ENCODE results near the gene GEMIN5.

The GEMIN5 gene

DNA sequence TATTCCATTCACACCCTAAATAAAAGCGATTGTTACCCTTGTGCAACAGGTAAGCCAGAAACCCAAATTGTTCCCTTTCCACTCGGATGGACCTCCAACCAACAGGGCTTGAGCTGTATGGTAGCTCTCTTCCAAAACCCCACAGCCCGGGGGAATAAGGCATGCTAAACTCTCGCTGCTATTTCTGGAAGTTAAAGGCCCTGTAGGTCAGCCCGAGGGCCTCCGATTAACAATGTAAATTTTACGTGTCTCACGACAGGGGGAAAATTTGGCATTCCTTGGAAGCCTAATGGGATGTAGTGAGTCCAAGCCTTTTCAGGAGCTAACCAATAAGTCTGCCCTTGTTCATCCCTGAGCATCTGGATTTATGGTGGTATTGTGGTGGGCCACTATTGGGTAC, 53.6 kb downstream of the GEMIN5 start:
- no peak for DNase-seq

DNA sequence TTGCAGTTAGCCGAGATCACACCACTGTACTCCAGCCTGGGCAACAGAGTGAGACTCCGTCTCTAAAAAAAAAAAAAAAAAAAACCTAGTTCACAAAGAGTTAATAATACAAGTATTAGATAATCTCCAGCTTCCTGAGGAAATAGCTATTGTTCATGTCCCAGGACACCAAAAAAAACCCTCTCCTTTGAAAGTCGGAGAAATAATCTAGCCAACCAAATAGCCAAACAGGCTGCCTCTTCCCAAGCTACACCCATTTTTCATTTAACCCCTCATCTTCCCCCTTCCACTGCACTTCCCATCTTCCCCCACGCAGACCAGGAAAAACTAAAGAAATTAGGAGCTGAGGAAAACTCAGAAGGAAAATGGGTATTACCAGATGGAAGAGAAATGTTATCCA, 56.0 kb downstream of the GEMIN5 start:
- no peak for DNase-seq

DNA sequence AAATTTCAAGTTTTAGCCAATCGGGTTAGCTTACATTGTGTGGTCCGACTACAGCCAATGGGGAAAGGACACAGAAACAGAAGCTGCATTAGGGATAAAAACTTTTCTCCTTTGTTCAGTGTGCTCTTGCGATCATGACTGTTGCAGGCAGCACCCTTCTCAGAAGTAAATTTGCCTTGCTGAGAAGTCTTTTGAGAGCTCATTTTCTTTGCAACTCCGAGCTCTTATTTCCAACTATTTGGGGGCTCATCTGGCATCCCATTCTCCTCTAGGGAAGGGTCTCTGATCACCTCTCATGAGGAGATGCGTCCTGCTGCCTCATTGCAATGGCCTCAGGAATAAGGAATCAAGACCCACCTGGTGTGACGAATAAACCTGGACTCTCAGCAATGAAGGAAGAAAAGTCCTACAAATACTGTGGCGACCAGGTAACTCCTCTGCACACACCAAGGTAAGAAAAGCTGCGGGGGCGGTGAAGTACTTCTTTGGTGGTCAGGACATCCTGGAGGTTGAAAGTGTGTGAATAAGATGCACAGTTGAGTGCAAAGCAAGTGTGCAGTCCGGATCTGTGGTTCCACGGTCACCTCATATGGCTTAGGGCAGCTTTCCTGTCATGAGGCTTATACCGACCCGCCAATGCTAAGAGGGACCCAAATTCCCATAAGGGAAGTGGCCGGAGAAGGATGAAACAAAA, 59.2 kb downstream of the GEMIN5 start:
- no peak for DNase-seq

DNA sequence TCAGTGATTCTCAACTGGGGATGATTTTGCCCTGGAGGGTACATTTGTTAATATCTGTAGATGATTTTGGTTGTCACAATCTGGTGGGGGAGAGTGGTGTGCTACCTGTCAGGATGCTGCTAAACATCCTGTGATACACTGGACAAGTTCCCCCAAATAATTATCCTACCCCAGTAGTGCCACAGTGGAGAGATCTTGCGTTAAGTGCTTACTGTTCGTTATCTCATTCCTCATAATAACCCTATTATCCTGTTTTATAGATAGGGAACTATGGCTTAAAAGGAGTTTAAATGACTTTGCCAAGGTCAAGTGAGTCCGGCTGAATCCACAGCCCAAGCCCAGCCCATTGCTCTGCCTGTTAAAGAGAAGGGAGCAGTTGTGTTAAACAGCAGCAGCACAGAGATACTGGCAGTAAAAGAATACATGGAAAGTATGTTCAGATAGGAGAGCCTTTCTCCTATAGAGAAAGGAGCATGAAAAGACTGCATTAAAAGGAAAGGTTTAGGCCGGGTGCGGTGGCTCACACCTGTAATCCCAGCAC, 64.2 kb downstream of the GEMIN5 start:
- no peak for DNase-seq

DNA sequence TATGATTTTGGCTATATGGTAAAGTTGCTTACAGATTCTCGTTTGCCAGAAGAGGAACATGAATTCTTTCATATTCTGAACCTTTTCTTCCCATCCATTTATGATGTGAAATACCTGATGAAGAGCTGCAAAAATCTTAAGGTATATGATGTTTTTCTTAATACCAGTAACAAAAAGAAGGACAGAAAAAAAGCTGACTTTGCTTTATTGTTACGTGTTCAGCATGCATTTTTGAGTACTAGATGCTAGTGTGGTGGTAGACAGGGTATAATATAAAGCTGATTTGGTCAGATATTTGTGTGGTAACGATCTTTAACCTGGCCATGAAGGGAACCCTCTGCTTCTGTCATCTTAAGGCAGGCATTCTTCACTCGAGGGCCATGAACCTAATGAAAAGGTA, 66.3 kb downstream of the GEMIN5 start:
- no peak for DNase-seq

DNA sequence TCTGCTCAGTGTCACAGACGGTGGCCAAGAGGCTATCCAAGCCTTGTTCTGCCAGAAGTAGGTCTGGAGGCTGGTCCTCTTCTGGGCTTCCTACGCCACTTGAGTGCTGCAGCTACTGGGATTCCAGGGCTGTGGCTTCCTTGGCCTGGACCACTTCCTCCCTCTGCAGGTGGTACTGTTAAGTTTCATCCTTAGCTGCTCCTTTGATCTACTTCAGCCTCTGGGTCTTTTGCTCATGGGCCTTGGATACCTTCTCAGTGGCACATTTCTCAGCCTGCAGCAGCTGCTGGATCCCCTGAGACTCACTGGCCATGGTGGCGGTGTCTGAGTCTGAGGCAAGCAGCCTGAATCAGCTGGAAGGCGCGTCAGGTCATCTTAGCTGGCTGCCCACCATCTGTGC, 69.3 kb downstream of the GEMIN5 start:
- DNase-seq: no peak

DNA sequence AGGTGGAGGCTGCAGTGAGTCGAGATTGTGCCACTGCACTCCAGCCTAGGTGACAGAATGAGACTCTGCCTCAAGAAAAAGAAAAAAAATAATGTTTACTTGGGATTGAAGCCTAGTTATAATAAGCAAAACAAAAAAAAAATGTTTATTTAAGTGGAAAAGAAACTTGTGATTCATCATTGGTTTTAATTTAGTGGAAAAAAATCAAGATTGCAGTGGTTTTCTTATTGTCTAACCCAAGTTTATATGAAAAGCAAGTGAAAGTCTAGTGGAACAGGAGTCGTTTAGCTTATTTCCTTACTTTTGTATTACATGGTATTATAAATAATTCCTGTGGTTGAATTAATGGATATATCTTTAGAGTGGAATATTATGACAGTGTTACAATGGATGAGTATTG, 71.2 kb downstream of the GEMIN5 start:
- no peak for DNase-seq

DNA sequence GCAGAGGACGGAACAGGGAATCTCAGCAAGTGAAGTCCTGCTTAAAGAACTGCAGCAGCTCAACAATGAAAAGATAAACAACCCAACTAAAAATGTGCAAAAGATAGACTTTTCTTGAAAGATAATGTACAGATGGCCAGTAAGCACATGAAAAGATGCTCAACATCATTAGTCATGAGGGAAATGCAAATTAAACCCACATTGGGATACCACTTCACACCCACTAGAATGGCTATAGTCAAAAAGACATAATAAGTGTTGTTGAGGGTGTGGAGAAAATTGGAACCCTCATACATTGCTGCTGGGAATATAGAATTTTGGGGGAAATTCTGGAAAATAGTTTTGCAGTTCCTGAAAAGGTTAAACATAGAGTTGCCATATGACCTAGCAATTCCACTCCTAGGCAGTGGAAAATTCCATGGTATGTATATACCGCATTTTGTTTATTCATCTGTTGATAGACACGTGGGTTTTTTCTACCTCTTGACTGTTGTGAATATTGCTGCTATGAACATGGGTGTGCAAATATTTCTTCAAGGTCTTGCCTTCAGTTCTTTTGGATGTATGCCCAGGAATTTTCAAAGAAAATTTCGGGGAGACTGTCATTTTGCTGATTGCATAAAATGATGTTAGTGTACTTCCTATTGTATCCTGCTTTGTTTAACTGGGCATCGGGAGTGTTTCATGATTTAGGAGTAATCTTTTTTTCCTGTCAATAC, 72.4 kb downstream of the GEMIN5 start:
- no peak for DNase-seq

DNA sequence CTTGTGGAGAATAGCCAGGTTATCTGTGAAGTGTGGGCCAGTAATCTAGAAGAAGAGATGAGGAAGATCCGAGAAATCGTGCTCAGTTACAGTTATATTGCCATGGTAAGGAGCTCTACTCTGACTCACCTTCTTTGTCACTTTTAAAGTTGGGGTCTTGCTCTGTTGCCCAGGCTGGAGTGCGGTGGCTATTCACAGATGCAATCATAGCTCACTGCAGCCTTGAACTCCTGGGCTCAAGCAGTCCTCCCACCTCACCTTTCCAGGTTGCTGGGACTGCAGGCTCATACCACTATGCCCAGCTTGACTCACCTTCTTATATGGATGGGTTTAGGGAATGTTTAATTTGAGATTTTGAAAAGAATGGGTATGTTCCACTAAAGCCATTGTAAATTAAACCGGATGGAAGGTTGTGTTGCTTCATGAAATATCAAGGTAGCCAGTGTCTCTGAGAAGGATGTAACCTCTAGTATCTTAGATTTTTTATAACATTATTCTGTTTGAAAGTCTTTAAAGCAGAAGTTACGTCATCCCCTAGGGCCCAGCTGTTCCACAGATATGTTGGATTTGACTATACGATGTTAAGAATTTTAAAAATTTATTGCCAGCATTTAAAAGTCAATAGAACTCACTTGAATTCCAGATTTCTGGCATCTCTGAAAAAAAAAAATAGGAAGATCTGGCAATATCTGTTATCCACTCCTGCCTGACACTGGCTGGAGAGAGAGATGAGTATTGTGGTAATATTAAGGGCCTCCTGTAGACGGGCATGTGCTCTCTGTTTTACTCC, 74.5 kb downstream of the GEMIN5 start:
- no peak for DNase-seq

DNA sequence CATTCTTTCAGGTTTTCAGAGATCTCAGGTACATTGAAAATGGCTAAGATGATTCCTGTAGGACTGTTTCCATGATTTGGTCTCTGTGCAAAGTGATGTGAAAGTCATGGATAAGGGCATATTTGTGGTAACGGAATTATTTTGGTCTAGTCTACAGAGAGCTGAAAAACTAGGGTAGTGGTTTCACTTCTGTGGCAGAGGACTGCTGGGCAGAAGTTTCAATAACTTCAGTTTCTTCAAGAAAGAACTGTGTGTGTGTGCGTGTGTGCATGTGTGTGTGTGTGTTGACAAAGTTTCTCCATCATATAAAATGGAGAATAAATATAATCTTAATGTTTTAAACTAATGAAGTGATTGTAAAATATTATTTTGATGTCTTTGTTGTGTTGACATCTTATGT, 75.2 kb downstream of the GEMIN5 start:
- no peak for DNase-seq

DNA sequence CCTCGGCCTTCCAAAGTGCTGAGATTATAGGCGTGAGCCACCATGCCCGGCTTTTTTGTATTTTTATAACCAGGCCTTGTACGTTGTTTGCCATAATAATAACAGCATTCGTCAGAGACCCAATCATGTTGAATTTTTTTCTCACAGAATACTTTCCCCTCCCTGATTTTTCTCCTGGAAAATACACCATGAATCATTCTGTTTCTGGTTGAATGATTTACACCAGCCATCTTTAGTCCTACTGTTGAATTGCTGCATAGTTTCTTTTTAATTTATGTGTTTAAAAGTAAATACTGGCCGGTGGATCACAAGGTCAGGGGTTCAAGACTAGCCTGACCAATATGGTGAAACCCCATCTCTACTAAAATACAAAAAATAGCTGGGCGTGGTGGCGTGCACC, 76.1 kb downstream of the GEMIN5 start:
- DNase-seq: no peak

DNA sequence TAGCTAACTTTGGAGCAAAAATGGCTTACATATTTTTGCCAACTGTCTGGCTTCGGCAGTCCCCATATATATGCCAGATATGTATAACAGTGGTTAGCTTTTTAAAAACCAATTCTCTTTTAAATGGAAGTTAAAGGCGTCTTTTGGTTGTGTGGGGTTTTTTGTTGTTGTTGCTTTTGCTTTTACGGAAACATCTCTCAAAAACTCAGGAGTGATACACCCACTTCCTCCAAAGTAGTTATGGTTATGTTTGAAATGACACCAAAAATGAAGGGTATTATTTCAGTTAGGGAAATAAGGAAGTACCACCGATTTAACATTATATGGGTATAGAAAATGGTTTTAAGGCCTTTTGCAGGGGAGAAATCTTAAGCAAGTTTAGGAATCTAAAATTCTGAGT, 77.2 kb downstream of the GEMIN5 start:
- DNase-seq: no peak

DNA sequence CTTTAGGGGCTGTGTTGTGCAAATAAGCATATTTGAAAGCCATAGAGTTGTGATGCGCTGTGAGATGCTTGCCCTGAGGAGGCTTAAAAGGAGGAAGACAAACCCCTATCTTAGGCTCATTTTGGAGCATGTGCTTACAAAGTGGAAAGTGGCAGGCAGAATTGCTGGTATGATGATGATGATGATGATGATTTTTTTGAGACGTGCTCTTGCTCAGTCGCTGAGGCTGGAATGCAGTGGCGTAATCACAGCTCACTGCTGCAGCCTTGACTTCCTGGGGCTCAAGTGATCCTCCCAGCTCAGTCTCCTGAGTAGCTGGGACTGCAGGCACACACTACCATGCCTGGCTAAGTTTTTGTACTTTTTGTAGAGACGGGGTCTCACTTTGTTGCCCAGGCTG, 77.9 kb downstream of the GEMIN5 start:
- DNase-seq: peak; percentile 67

DNA sequence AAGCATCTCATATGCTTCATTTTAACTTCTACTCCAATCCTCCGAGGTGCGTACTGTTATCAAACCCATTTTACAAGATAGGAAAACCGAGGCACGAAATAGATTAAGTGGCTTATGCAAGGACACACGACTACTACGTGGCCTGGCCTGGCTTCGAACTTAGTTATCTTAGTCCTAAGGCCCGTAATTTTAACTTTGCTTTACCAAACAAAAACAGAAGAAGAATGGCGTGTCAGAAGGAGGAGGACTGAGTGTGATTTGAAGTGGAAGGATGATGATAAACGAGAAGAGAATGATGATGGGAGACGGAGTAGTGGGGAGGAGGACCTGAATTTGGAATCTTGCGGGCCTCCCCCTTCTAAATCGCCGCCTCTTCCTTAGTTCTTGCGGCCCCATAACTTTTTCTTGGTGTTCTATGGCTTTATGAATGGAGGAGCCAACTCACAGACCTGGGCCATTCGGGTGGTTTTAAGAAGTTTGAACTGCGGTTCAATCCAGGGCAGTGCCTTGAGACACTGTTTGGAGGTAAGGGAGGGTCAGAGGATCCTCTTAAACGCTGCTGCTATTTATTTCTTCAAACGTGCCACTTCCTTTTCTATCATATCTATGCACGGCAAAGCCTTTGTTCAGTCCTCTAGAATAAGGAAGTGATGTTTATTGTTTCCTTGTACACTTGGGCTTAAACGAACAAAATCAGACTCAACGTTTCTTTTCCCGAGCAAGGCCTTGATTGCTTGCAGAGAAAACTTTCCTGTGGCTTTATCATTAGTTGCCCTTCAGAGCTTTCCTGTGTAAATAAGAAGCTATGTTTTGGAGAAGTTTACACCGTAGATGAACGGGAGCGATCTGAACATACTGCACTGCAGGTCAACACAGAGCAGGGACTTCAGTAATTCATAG, 78.8 kb downstream of the GEMIN5 start:
- DNase-seq: no peak

DNA sequence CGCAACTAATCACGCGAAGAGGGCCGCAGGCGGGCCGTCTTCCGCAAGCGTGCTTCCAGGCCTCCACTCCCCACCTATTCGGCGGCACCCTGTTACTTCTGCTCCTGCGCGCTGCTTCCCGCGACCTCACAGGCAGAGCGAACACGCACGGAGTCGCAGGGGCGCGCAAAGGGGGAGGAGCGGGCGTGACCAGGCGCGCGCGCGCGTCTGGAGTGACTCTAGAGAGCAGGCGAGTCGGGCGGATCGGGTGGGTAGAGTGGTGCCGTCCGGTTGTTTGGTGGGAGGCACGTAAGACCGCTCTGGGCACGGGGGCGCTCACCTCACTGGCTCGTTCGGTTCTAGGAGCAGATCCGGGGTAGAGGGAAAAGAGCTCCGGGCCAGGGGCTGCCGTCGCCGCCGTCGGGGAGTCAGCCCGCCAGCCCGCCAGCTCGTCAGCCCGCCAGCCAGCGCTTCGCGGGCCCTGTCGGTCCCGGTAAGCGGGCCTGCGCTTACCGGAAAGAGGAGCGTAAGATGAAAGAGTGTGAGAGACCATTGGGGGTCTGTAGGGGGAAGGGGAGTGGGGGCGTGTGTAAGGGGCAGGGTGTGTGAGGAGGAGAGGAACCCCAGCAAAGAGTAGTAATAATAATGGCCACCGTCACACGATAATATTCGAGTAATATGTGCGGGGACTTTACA, 79.6 kb downstream of the GEMIN5 start, which contains the start of gene CNOT8:
CNOT8 (plus strand) TSS at position 331 of the 675 bp plus-strand sequence. CDS start 4,652 bp downstream, outside the sequence.
- peak; percentile 98 for DNase-seq

DNA sequence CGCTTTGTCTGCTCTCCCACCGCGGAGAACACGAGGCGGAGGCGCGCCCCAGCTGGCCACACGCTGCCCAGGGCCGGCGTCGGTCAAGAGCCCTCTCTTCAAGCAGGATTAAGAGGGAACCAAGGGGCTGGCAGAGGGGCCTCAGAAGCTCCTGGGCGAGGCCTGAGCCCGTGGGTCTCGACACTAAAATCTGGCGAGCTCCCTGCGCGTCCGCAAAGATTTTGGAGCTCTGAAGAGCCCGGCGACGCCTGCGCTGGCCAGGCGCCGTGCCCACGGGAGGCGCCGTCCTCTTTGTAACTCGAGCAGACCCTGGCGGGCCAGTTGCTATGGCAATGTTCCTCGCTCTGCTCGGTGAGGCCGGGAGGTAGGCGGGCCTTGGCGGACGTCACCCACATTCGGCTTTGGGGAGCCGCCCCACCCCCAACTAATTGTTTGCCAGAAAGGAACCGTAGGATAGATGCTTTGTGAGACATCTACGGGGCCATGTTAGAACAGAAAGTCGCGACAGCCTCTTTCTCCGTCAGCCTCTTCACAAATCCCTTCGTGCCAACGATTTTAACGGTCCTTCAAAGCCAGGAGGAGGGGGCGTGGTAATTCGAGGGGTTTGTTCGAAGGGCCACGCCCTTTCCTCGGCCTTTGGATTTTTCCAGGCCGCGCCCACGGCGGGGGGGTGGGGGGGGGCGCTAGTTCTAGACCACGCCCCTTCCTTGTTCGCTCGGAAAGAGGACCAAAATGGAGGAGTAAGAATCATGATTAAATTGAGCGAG, 80.3 kb downstream of the GEMIN5 start:
- peak; percentile 98 for DNase-seq

DNA sequence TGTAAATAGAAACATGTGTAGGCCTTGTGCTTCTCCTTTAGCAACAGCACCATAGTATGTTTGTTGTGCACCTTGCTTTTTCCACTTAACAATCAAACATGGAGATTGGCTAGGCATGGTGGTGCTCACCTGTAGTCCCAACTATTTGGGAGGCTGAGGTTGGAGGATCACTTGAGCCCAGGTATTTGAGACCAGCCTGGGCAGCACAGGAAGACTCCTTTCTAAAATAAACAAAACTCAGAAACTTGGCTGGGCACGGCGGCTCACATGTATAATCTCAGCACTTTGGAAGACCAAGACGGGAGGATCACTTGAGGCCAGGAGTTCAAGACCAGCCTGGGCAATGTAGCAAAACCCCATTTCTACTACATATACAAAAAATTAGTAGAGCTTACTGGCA, 86.7 kb downstream of the GEMIN5 start:
- no peak for DNase-seq

DNA sequence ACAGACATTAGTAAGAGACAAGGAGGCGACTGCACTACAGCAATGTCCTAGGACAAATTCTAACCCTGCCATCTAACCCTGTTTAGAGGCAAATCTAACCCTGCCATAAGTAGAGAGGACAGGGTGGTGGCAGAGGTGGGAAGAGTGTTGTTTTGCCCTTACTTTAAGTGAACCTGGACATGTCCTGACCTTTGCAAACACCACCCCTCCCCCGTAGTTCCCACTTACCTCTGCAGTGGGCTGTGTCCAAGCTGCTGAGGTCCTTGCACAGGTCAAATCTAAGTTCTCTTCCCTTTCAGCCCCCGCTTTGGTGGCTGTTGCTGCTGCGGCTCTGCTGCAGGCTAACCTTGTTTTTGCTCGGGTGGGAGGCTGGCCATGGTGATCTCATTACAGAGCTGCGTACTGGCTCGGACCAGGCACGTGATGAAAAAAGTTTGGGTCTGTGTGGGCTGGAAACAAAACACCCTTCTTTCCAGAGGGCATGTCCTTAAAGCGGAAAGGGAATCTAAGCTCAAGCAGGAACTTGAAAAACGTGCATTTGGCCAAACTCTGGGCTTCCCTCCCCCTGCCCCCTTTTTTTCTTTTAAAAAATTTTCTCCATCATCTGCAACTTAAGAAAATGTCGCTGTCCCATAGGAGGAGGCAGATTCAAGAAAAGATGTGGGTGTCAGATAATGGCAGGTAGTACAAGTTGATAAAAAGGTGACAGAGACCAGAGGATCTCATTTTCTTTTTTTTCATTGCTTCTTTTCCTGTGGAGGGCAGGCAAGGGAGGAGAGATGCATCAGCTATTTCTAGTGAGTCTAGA, 87.6 kb downstream of the GEMIN5 start, which contains the start of gene FAXDC2:
FAXDC2 (minus strand) TSS at position 349 of the 808 bp plus-strand sequence. CDS start 12,425 bp downstream, outside the sequence.
- DNase-seq: peak; percentile 74

DNA sequence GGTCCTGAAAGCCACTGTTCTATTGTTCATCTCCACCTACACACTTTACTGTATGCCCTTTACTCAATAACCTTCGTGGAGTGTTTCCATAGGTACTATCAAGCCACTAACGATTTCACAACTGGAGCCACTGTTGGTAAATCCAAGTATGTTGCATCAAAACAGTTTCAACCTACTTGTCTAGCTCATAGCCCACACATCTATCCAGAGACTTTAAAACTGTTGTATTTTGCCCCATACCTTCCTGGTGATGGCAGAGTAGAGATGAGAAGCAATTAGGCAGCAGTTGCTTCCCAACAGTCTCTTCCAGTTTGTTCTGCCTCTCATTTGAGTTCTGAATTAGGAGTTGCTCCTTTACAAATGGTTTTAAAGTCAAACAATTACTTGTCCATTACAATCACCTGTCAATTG, 88.2 kb downstream of the GEMIN5 start:
- DNase-seq: no peak

DNA sequence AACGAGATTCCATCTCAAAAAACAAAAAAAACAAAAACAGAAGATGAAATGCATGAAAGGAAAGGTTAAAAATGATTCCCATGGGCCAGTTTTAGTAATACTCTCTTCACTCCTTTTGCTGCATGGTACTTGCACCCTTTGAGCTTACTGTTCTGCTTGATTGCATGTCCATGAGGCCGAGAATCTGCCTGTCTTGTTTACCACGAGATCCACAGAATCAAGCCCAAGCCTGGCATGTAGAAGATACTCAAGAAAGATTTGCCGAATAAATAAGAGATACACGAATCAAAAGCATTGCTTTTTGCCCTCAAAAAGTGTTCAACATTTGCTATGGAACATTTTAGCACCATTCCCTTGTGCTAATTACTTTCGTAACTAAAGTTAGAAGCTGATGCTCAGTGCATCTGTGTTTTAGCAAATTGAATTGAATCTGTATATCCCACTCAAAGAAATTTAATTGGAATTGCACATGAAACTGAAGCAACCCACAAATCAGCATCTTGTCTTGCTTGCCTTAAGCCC, 88.7 kb downstream of the GEMIN5 start:
- no peak for DNase-seq
